ENCODE data around the gene SH3PXD2B.

Gene SH3PXD2B

DNA sequence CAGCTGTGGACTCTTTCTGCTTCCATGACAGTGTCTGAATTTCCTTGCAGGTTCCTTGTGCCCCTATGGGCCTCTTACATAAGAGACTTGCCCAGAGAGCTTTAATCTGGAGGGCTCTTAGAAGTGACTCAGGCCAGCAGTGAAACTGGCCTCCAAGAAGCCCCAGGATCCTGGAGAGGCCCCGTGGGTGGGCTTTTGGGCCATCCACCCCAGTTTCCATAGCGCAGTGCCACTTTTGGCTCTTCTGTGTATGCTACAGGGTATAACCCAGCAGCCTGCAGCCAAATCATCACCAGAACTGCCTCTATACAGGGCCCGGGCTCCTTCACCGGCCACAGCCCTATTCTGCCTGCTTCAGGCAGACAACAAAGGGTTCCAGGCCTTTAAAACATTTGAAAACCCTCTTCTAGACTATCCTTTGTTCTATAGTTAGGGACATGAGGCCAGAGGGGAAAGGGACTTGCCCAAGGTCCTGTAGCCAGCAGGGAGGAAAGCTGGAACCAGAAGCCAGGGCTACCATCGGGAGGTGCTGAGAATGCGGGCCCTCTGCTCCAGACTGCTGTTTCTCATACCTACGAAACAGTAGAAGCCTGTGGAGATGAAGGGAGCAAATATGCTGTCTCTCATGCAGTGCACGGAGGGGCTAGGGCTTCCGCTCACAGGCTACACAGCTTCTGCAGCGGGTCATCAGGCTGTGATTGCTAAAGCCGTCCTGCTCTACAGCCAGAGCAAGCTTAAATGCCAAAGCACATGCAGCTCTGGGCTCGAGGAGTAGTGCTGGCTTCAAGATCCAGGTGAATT, 18.0 kb downstream of the SH3PXD2B start:
- DNase-seq = no peak

DNA sequence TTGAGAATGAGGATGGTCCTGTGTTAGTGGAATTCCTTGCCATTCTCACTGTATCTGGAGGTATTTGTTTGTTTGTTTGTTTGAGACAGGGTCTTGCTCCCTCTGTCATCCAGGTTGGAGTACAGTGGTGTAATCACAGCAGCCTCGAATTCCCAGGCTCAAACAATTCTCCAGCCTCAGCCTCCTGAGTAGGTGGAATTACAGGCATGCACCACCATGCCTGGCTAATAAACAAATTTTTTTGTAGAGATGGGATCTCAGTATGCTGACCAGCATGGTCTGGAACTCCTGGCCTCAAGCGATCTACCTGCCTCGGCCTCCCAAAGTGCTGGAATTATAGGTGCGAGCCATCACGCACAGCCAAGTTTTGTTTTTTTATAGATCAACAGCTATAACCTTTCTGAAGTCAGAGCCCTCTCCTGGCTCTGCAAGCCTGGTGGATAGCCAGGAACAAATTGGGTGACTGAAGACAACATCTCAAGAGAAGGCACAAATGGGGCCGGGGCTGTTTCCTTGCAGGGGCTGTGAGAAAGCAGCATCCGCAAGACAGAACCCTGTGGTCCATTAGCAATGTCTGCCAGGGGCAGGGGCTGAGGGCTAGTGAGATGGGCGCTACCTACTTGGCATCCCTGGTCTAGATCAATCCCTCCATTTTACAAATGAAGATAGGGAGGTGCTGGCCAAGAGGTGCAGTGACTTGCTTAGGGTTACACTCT, 18.8 kb downstream of the SH3PXD2B start:
- DNase-seq = no peak

DNA sequence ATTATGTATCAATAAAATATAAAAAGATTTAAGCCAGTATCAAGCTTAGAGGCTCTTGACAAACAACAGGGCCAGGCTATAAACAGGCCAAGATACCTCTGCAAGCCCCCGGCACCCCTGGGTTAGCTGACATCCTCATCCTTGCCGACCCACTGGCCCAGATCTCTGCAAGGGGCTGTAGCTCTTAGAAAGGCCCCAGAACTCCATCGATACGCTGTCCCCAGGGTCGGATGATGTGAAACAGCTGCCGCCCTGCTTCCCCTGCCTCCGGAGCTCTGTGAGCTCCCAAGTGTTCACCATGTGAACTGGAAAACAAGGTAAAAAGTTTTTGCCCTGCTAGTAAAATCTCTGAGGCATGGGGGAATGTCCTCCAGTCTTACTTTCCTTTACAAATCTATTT, 20.1 kb downstream of the SH3PXD2B start:
- no peak for DNase-seq

DNA sequence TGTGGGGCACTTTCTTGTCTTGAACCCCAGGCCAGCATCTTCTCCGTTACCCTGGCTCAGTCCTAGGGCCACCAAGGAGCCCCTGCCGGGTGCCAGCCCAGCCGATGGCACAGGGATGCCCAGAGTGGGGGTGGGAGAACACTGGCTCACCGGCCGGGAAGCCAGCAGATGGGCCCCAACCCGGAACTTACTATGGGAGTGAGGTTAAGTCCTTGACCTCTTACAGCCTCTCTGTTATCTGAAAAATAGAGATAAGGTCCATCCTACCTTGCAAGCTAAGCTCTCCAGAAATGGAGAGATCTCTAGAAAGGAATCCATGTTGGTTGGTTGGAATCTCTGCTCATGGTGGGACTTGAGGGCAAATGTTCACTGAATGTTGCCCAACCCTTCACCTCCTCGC, 20.8 kb downstream of the SH3PXD2B start:
- DNase-seq = no peak

DNA sequence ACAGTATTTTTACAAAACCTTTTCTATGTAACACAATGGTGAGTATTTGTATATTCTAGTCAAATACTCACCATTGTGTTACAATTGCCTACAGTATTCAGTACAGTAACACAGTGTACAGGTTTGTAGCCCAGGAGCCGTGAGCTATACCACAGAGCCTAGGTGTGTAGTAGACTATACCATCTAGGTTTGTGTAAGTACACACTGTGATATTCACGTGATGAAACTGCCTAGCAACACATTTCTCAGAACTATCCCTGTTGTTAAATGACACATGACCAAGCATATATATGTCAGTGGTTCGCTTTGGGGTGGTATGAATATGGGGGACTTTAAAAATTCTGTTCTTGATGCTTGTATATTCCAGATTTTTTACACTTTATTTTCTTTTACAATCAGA, 21.3 kb downstream of the SH3PXD2B start:
- no peak for DNase-seq

DNA sequence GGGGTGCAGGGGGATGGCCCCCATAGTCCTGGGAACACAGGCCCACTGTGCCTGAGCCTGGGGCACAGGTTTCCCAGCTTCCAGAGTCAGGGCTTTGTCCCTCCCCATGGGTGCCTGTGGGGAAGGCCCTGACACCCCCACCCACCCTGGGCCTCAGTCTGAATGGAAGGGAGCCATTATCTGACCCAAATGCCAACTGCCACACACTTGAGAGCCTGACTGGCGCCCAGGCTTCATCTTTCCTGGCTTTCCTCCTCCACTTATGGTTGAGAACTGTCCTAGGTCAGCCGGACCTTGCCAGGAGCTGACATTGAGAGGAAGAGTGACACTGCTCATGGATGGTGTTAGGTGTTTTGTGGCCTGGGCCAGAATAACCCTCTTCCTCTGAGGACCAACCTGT, 24.0 kb downstream of the SH3PXD2B start:
- no peak for DNase-seq

- no peak for DNase-seq
Observed at GRCh38 chr5:172429201-172429940, 25.0 kb downstream of the SH3PXD2B start.

- no peak for DNase-seq
Observed at GRCh38 chr5:172428224-172429166, 25.8 kb downstream of the SH3PXD2B start.

- no peak for DNase-seq
Observed at GRCh38 chr5:172427202-172427601, 27.1 kb downstream of the SH3PXD2B start.

DNA sequence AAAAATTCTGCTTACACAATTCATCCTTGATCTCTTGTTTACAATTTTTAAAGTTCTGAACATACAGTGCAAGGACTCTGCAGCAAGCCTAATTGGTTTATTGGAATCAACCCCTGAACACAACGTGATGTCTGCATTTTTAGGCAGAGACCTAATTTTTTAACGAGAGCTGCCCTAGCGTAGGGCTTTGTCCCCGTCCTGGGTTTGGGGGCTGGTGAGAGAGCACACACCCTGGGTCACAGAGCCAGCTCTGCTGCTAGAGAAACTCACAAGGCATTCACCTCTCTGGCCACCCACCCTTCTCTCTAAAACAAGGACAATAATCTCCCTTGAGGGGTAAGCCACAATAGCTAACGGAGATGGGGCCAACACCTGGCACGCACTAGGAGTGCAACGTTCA, 28.2 kb downstream of the SH3PXD2B start:
- DNase-seq = no peak

DNA sequence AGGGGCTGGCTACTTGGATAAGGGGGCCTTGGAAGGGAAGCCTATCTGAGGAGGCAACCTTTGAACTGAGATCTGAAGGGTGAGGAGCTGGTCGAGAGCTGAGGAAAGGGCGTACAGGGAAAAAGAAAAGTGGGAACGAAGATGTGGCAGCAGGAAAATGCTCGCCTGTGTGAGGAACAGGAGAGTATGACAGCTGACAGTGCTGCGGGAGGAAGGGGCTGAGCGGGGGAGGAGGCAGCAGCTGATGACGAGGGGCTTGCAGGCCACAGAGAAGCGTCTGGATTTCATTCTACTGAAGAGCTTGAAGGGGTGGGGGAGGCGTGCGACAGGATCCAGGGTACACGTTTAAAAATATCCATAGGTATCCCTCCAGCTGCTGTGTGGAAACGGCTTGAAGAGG, 28.9 kb downstream of the SH3PXD2B start:
- DNase-seq = no peak

DNA sequence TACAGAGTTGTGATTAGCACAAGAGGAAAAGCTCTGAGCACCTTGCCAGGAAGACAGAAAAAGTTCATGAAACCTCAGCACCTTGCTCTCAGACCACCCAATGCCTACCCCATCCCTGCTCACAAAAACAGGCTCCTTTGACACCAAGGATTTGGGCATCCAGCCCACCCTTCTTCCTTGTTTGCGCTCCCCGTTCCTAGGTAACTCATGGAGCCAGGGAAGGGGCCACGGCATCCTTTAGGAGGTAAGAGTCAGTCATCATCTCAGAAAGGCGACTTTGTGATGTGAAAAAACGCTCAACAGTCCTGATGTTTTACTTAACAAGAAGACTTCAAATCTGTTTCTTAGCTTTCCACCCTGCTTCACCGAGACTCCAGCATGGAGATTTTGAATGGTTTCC, 29.5 kb downstream of the SH3PXD2B start:
- no peak for DNase-seq

DNA sequence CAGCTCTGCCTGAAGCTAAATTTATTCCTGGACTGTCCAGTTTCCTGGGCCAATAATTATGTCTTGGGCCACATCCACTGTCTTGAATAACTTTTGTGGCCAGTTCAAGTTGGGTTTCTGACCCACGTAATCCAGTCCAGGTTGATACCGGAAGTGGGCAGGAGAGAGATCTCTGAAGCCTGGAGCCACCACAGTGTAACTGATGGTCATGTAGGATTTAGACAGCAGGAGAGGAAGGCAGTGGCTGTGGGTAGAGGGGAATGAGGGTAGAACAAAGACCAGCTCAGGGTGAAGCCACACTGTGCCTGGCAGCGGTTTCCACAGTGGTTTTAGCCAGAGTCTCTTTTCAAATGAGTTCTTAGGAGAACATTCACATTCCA, 30.2 kb downstream of the SH3PXD2B start:
- DNase-seq = no peak

DNA sequence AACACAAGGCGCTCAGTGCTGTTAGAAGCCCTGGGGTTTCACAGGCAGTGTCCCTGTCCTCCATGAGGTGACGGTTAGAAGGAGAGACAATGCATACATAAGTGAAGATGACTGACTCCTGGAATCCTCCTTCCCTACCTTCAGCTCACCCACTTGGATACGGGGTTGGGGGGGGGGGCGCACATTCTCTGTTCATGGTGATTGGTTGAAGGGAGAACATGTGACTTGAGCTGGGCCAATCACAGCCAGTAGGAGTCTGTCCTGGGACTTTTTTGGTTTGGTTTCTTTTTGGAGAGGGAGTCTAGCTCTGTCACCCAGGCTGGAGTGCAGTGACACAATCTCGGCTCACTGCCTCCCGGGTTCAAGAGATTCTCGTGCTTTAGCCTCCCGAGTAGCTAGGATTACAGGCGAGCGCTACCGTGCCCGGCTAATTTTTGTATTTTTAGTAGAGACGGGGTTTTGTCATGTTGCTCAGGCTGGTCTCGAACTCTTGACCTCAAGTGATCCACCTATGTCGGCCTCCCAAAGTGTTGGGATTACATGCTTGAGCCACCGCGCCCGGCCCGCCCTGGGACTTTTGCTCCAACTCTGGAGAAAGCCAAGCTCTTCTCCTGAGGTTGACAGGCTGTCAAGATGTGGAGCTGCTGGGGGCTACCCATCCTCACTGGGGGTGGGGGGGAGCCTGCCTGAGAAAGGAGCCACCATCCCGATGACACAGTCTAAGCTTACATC, 30.8 kb downstream of the SH3PXD2B start:
- DNase-seq = no peak

- no peak for DNase-seq
Observed at GRCh38 chr5:172422255-172422654, 32.1 kb downstream of the SH3PXD2B start.

DNA sequence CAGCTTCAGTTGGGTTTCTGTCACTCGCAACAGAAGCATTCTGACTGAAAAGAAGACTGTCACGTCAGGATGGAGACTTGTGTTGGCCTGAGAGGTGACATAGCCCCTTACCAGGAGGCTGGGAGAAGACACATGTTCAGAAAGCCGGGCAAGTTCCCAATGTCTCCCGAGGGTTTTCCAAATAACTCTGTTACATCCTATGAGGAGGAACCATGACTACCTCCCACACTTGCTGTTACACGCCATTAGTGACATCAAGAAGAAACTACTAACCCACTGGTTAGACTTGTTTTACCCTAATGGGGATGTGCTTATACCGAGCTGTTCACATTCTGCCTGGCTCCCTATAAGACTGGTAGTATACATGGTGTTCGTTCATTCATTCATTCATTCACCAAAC, 33.3 kb downstream of the SH3PXD2B start:
- DNase-seq = no peak

DNA sequence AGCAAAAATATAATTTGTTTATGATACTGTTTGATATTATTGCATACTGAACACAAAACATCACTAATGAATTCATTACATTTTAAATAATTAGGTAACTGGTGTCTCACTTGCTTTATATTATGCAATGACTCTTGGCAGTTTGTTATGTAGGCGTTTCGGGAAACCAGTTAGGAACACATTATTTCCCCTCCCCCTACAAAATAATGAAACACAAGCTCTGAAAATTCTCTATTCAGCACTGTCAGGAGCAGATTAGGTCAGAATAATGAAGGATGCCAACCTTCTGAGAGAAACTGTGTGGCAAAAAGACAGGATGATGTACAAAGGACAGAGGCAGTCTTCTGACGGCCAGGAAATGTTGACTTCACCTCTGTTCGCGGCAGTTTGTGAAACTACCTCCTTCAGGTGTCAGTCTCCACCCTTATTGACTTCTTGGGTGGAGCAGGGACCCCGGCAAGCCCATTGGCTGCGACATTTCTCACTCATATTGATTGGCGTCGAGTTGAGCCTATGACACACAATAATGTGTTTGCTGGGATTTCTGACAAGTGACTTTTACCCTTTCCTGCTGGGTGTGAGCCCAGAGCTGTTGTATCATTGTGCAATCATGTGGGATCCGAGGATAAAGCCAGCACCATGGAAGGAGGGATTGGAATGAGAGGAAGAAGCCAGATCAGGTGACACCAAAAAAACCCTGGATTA, 33.9 kb downstream of the SH3PXD2B start:
- no peak for DNase-seq

- DNase-seq = no peak
Observed at GRCh38 chr5:172418862-172419814, 35.2 kb downstream of the SH3PXD2B start.

DNA sequence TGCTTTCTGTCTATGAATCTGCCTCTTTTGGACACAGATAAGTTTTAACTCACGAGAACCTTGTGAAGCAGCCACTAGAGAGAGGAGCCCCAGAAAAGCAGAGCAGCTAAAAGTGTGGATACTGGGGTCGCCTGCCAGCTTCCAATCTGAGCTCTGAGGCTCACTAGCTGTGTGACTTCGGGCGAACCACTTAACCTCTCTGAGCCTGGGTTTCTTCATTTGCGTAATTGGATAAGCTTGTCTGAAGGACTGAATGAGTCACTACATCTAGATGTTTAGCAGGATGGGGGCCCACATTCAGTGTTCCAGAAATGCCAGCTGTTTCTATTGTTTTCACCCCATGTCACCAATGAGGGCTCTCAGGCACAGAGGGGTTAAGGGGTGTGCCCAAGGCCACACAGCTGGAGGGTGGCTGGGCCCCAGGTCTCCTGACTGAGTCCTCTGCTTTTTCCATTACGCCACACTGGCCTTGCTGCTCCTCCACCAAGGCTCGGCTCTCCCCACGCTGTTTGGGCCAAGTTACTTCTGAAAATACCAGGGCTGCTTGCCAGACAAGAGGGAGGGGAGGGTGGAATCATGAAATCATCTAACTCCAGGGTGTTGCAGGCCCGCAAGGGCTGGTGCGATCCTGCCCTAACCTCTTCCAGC, 36.2 kb downstream of the SH3PXD2B start:
- no peak for DNase-seq
